GM18951 (cell line): ENCODE measurements around the gene SIRT2.
"Not testable (repeated sequence)": the region's sequence is repeated elsewhere in the genome, so short reads cannot be mapped to it uniquely, and the experiment has no call there.

Source experiments
- POLR2A ChIP-seq: IDR thresholded peaks from 4 replicates; pipeline ENCODE4 v1.6.1; 2011; ENCODE audit warnings: mild to moderate bottlenecking; ENCODE audit not compliant: insufficient read length, insufficient read depth; ENCODE audit errors: extremely low read depth
- in situ Hi-C: fragments of 300-500 bp; cut with MboI; formaldehyde crosslinking; loops from one replicate; pipeline ENCODE4 v1.12.0; 2022; ENCODE audit warnings: low sequenced_read_pairs, mixed read lengths, inconsistent platforms; ENCODE audit not compliant: unreplicated experiment

The SIRT2 gene

GRCh38 chr19:38900202-38900629 lies 798 bp upstream of the SIRT2 start:
- TF ChIP-seq POLR2A: no peak
- in situ Hi-C loops: no loop called here

GRCh38 chr19:38898788-38899446 lies 501 bp downstream of the SIRT2 start:
- in situ Hi-C loops: no loop called here
- no peak for TF ChIP-seq POLR2A

GRCh38 chr19:38894968-38895367 lies 4.5 kb downstream of the SIRT2 start:
- in situ Hi-C loops: no loop called here
- TF ChIP-seq POLR2A: no peak

GRCh38 chr19:38893341-38893771 lies 6.1 kb downstream of the SIRT2 start:
- TF ChIP-seq POLR2A: no peak
- in situ Hi-C loops: no loop called here

GRCh38 chr19:38892841-38893240 lies 6.6 kb downstream of the SIRT2 start:
- in situ Hi-C loops: no loop called here
- no peak for TF ChIP-seq POLR2A

- in situ Hi-C loops: no loop called here
These were observed 7.6 kb downstream of the SIRT2 start for GRCh38 chr19:38891771-38892170.

GRCh38 chr19:38890686-38891085 lies 8.7 kb downstream of the SIRT2 start:
- TF ChIP-seq POLR2A: no peak

More at GRCh38 chr19:38891771-38892170, 7.6 kb downstream of the SIRT2 start:
- TF ChIP-seq POLR2A: no peak

GRCh38 chr19:38889803-38890202 lies 9.6 kb downstream of the SIRT2 start:
- in situ Hi-C loops: no loop called here
- TF ChIP-seq POLR2A: no peak

More at GRCh38 chr19:38890686-38891085, 8.7 kb downstream of the SIRT2 start:
- in situ Hi-C loops: no loop called here

GRCh38 chr19:38888876-38889275 lies 10.5 kb downstream of the SIRT2 start:
- in situ Hi-C loops: no loop called here
- no peak for TF ChIP-seq POLR2A

- in situ Hi-C loops: not testable (repeated sequence)
These were observed 14.7 kb downstream of the SIRT2 start for GRCh38 chr19:38884691-38885090.

GRCh38 chr19:38883286-38883685 lies 16.1 kb downstream of the SIRT2 start:
- no peak for TF ChIP-seq POLR2A
- in situ Hi-C loops: no loop called here

GRCh38 chr19:38880882-38881609 lies 18.4 kb downstream of the SIRT2 start:
- no peak for TF ChIP-seq POLR2A
- in situ Hi-C loops: no loop called here

- TF ChIP-seq POLR2A: no peak
- in situ Hi-C loops: no loop called here
These were observed 19.1 kb downstream of the SIRT2 start for GRCh38 chr19:38880076-38880881.

- no peak for TF ChIP-seq POLR2A
- in situ Hi-C loops: no loop called here
These were observed 20.0 kb downstream of the SIRT2 start for GRCh38 chr19:38879400-38879751.
